SK-N-SH (cell line): Measurements from ENCODE around the gene ARG2. TPM values are rescaled to one million over a fixed set of nuclear protein-coding genes. Genes with fewer than 3 reads are reported as not detected.

Experiments used
- CTCF ChIA-PET: fragments of 300-600, 350-600 bp; formaldehyde crosslinking; extraction: SDS; loops from one replicate; lab custom pipeline; 2021; lab: Yijun Ruan, JAX
- POLR2A ChIA-PET: fragments of 350-600 bp; sonication (Branson Sonifier 250); formaldehyde crosslinking; extraction: SDS; loops from one replicate; lab custom pipeline; 2020; ENCODE audit warnings: antibody characterized with exemption, inconsistent platforms; lab: Yijun Ruan, JAX
- DNase-seq: peaks from one replicate; pipeline ENCODE4 v3.0.0; 2012
- H2AFZ ChIP-seq: fragments of 200-600 bp; sonication (generic); 2 replicates; pipeline ENCODE4 v1.8.1; 2016; ENCODE audit warnings: antibody characterized with exemption, mild to moderate bottlenecking, low read depth
- H3F3A ChIP-seq: fragments of 200-600 bp; sonication (generic); replicated peaks from 2 replicates; pipeline ENCODE3; 2016; ENCODE audit warnings: antibody characterized with exemption, mild to moderate bottlenecking; ENCODE audit not compliant: insufficient read depth
- H3K27ac ChIP-seq, 2 experiments: fragments of 200-500 bp in 1 of 2; fragments of 200-600 bp in 1 of 2; sonication (Bioruptor generic) in 1 of 2; sonication (generic), shearing (Covaris generic) in 1 of 2; 2 replicates each; pipeline versions ENCODE4 v1.5.1 to v1.6.1; 2014 to 2016; ENCODE audit warnings: low read depth in 2 of 2, inconsistent platforms in 1 of 2, low read length in 1 of 2, mild to moderate bottlenecking in 1 of 2, mixed read lengths in 1 of 2
- H3K27me3 ChIP-seq: fragments of 200-600 bp; sonication (generic), shearing (Covaris generic); 2 replicates; pipeline ENCODE4 v1.6.1; 2016; ENCODE audit warnings: mixed run types; ENCODE audit not compliant: insufficient read depth
- H3K36me3 ChIP-seq, 2 experiments: fragments of 200-500 bp in 1 of 2; fragments of 200-600 bp in 1 of 2; sonication (Bioruptor generic) in 1 of 2; sonication (generic) in 1 of 2; replicated peaks in 1 of 2; 2 replicates each; pipeline versions ENCODE3 to v1.5.1; 2014 to 2016; ENCODE audit warnings: low read length in 1 of 2, mild to moderate bottlenecking in 1 of 2; ENCODE audit not compliant: insufficient read depth in 2 of 2, control insufficient read depth in 1 of 2
- H3K4me1 ChIP-seq, 2 experiments: fragments of 200-500 bp in 1 of 2; fragments of 200-600 bp in 1 of 2; sonication (Bioruptor generic) in 1 of 2; sonication (generic), shearing (Covaris generic) in 1 of 2; 2 replicates each; pipeline versions ENCODE4 v1.5.1 to v1.6.1; 2014 to 2016; ENCODE audit warnings: low read depth in 1 of 2, low read length in 1 of 2, mixed run types in 1 of 2; ENCODE audit not compliant: insufficient read depth in 2 of 2, control insufficient read depth in 1 of 2
- H3K4me2 ChIP-seq: fragments of 200-600 bp; sonication (generic), shearing (Covaris generic); 2 replicates; pipeline ENCODE4 v1.6.1; 2017; ENCODE audit warnings: mixed run types
- H3K4me3 ChIP-seq, 2 experiments: fragments of 200-500 bp in 1 of 2; fragments of 200-600 bp in 1 of 2; sonication (Bioruptor generic) in 1 of 2; sonication (generic), shearing (Covaris generic) in 1 of 2; 2 replicates each; pipeline versions ENCODE4 v1.5.1 to v1.8.1; 2014 to 2016; ENCODE audit warnings: low read depth in 2 of 2, inconsistent platforms in 1 of 2, low read length in 1 of 2, mild to moderate bottlenecking in 1 of 2, mixed read lengths in 1 of 2, moderate library complexity in 1 of 2
- H3K79me2 ChIP-seq: fragments of 200-600 bp; sonication (generic); 2 replicates; pipeline ENCODE4 v1.8.1; 2017; ENCODE audit warnings: mild to moderate bottlenecking; ENCODE audit not compliant: insufficient read depth
- H3K9ac ChIP-seq: fragments of 200-600 bp; sonication (generic); 2 replicates; pipeline ENCODE4 v1.6.1; 2017; ENCODE audit warnings: mixed run types
- H3K9me2 ChIP-seq: fragments of 200-600 bp; sonication (generic); 2 replicates; pipeline ENCODE4 v1.6.1; 2017; ENCODE audit warnings: mixed run types
- H3K9me3 ChIP-seq: fragments of 200-600 bp; sonication (generic); 2 replicates; pipeline ENCODE4 v1.6.1; 2017; ENCODE audit warnings: mixed run types, mild to moderate bottlenecking, moderate library complexity
- H4K20me1 ChIP-seq: fragments of 200-600 bp; sonication (generic); 2 replicates; pipeline ENCODE4 v1.6.1; 2017; ENCODE audit warnings: mild to moderate bottlenecking, mixed run types; ENCODE audit not compliant: insufficient read depth
- CHD2 ChIP-seq: fragments of 150-350 bp; IDR thresholded peaks from 2 replicates; pipeline ENCODE4 v1.6.1; 2018; ENCODE audit warnings: low read length; ENCODE audit not compliant: partially characterized antibody
- ELF1 ChIP-seq: IDR thresholded peaks from 2 replicates; pipeline ENCODE4 v1.4.0; 2012
- FOSL2 ChIP-seq: IDR thresholded peaks from 2 replicates; pipeline ENCODE4 v1.4.0; 2012; ENCODE audit warnings: low read depth, mild to moderate bottlenecking, moderate library complexity, borderline replicate concordance
- FOXJ3 ChIP-seq: sonication (generic); formaldehyde crosslinking; IDR thresholded peaks from 2 replicates; pipeline ENCODE4 v1.5.1; 2020; ENCODE audit warnings: mild to moderate bottlenecking, missing genetic modification reagents
- FOXM1 ChIP-seq: IDR thresholded peaks from 2 replicates; pipeline ENCODE4 v1.4.0; 2012; ENCODE audit warnings: low read depth, mild to moderate bottlenecking
- IRF3 ChIP-seq: fragments of 150-350 bp; IDR thresholded peaks from 2 replicates; pipeline ENCODE4 v1.6.1; 2016; ENCODE audit warnings: mild to moderate bottlenecking, low read depth, low read length
- NRF1 ChIP-seq: IDR thresholded peaks from 2 replicates; pipeline ENCODE4 v1.6.1; 2012; ENCODE audit warnings: low read depth, mild to moderate bottlenecking, low read length
- PBX3 ChIP-seq: IDR thresholded peaks from 2 replicates; pipeline ENCODE4; 2012
- RAD21 ChIP-seq: IDR thresholded peaks from 2 replicates; pipeline ENCODE4 v1.6.1; 2012; ENCODE audit warnings: mild to moderate bottlenecking, low read length
- RFX5 ChIP-seq: IDR thresholded peaks from 2 replicates; pipeline ENCODE4 v1.6.1; 2012; ENCODE audit warnings: mild to moderate bottlenecking, improper control_type of control experiment, low read length
- RXRA ChIP-seq: IDR thresholded peaks from 2 replicates; pipeline ENCODE4 v1.4.0; 2012; ENCODE audit warnings: low read depth, mild to moderate bottlenecking, borderline replicate concordance
- SMC3 ChIP-seq: IDR thresholded peaks from 2 replicates; pipeline ENCODE4 v1.6.1; 2012; ENCODE audit warnings: low read depth, low read length, improper control_type of control experiment
- TAF1 ChIP-seq: IDR thresholded peaks from 2 replicates; pipeline ENCODE4 v1.6.1; 2012; ENCODE audit warnings: low read depth, mild to moderate bottlenecking, low read length, moderate library complexity, borderline replicate concordance
- TCF12 ChIP-seq: IDR thresholded peaks from 2 replicates; pipeline ENCODE4 v1.4.0; 2012
- USF1 ChIP-seq: IDR thresholded peaks from 2 replicates; pipeline ENCODE4 v1.4.0; 2012; ENCODE audit warnings: low read depth, borderline replicate concordance
- USF2 ChIP-seq: fragments of 150-350 bp; IDR thresholded peaks from 2 replicates; pipeline ENCODE4 v1.6.1; 2017; ENCODE audit warnings: antibody characterized with exemption, low read length, low read depth, borderline replicate concordance
- WGBS: methylation state at CpG from one replicate; pipeline ENCODE4 v1.1.6; 2017; ENCODE audit warnings: low lambda C conversion rate; 5-methylcytosine and 5-hydroxymethylcytosine counted together
- polyA plus RNA-seq, 3 experiments: library from polyadenylated mRNA; depleted of rRNA; stranded (reverse); fragments of >200 nt; gene quantifications; 2 replicates each; pipeline ENCODE4 v1.2.3, GENCODE V29; 2012

The ARG2 gene
- polyA plus RNA-seq, 1 of the 3 experiments (the other 2 are of a cell fraction), result 2.6 TPM

- Histone ChIP-seq H3K4me2 (no peak overlapping the region), H2AFZ (no peak overlapping the region), H3K27ac (no peak overlapping the region), H3K79me2 (no peaks in the 10 kb centered on the region), H3K4me3 (no peak overlapping the region), H3K36me3 (no peaks in the 10 kb centered on the region), H3F3A (no peaks in the 10 kb centered on the region), H3K27me3 (no peaks in the 10 kb centered on the region), H3K4me1 (no peaks in the 10 kb centered on the region), H3K9me2 (no peaks in the 10 kb centered on the region), H4K20me1 (no peaks in the 10 kb centered on the region), H3K9me3 (no peaks in the 10 kb centered on the region), H3K9ac (no peak overlapping the region)
- TF ChIP-seq NRF1 (no peak), RFX5 (no peak), FOXJ3 (CRISPR knock-in tag) (no peak), TCF12 (no peak), FOXM1 (no peak), IRF3 (no peak), SMC3 (no peak), RAD21 (no peak), ELF1 (no peak), USF1 (no peak), FOSL2 (no peak), TAF1 (no peak), RXRA (no peak), USF2 (no peak), PBX3 (no peak), CHD2 (no peak)
- CTCF ChIA-PET, result interaction anchor here (0.7 to 2.9 kb wide), 4 partner anchors 12 to 73 kb away, joined by 4 to 8 read pairs (median 6); no protein-coding TSS in a partner anchor
- DNase-seq, result no peak
- POLR2A ChIA-PET, result no interaction called here
- 84% methylated on average over 5 of the region's 5 CpGs for WGBS
Measured at GRCh38 chr14:67630938-67631337, 11.2 kb downstream of the ARG2 start.
